Transverse colon (tissue), 4 donors: ENCODE measurements around the gene ASB1. TPM values are rescaled to one million over a fixed set of nuclear protein-coding genes. Genes with fewer than 3 reads are reported as not detected.

Source experiments
- DNase-seq: peaks from one replicate; pipeline ENCODE4 v3.0.0-alpha.2; 2019
- H3K27ac ChIP-seq, 4 donors: fragments of 200-600 bp; sonication (generic); 2 replicates each; pipeline ENCODE4 v1.5.1; 2016 to 2018; ENCODE audit warnings: inconsistent platforms in 4 of 4
- H3K27me3 ChIP-seq: fragments of 200-600 bp; sonication (generic); 2 replicates; pipeline ENCODE4 v1.5.1; 2017; ENCODE audit warnings: inconsistent platforms
- H3K36me3 ChIP-seq, 4 donors: fragments of 200-600 bp; sonication (generic); 2 replicates each; pipeline ENCODE4 v1.5.1; 2017 to 2019; ENCODE audit warnings: inconsistent platforms in 4 of 4
- H3K4me1 ChIP-seq, 4 donors: fragments of 200-600 bp; sonication (generic); 2 replicates each; pipeline ENCODE4 v1.5.1; 2017 to 2020; ENCODE audit warnings: inconsistent platforms in 4 of 4
- H3K4me3 ChIP-seq, 4 donors: fragments of 200-600 bp; sonication (generic); 1 replicate in 1 of 4; 2 replicates in 3 of 4; pipeline versions ENCODE4 v1.5.1 to v1.6.1; 2017 to 2019; ENCODE audit warnings: inconsistent platforms in 4 of 4
- H3K9me3 ChIP-seq, 2 donors: fragments of 200-600 bp; sonication (generic); 2 replicates each; pipeline ENCODE4 v1.5.1; 2017 to 2019; ENCODE audit warnings: inconsistent platforms in 2 of 2
- EP300 ChIP-seq: sonication (generic); formaldehyde crosslinking; IDR thresholded peaks from one replicate; pipeline ENCODE4 v1.6.1; 2017; ENCODE audit warnings: antibody characterized with exemption, low read depth
- POLR2A ChIP-seq: fragments of 450-650 bp; IDR thresholded peaks from one replicate; pipeline ENCODE4 v1.6.1; 2016; ENCODE audit warnings: antibody characterized with exemption, mild to moderate bottlenecking, moderate library complexity
- POLR2AphosphoS5 ChIP-seq, 3 donors: sonication (generic); formaldehyde crosslinking; IDR thresholded peaks; one replicate each; pipeline ENCODE4 v1.6.1; 2016; ENCODE audit warnings: antibody characterized with exemption in 3 of 3
- WGBS, 2 donors: methylation state at CpG; one replicate each; pipeline ENCODE4 v1.1.5; 2018; ENCODE audit warnings: low coverage in 1 of 2; 5-methylcytosine and 5-hydroxymethylcytosine counted together
- in situ Hi-C, 4 donors: fragments of 200-750 bp; cut with MboI; loops; one replicate each; pipeline versions ENCODE4 v1.15.0 to v1.15.1; 2017; ENCODE audit warnings: low sequenced_read_pairs in 3 of 4, low pct_ligation_motif_present in 1 of 4, low pct_unique_long_range_greater_than_20kb in 1 of 4
- intact Hi-C: fragments of 100-400 bp; cut with DNase I; formaldehyde crosslinking; loops from one replicate; pipeline ENCODE4 v1.15.1; 2023; ENCODE audit warnings: low total_unique reads
- total RNA-seq, 4 donors: library from RNA; depleted of rRNA; stranded (reverse); fragments of >200 nt; gene quantifications; one replicate each; pipeline ENCODE4 v1.1.0, GENCODE V29; 2016
- TF ChIP-seq, protein P1 (sequence below), 5 experiments: fragments of 200-600 bp in 3 of 5; fragments of 450-650 bp in 2 of 5; sonication (generic) in 3 of 5; IDR thresholded peaks; 1 replicate in 2 of 5; 2 replicates in 3 of 5; pipeline ENCODE4 v1.5.1; 2016 to 2017; ENCODE audit warnings: antibody characterized with exemption in 5 of 5, inconsistent platforms in 3 of 5, mild to moderate bottlenecking in 2 of 5, moderate library complexity in 1 of 5

Gene ASB1
- total RNA-seq, 4 donors from 2014 or later = 9.4 to 48.3 (median 17.2) TPM

DNA sequence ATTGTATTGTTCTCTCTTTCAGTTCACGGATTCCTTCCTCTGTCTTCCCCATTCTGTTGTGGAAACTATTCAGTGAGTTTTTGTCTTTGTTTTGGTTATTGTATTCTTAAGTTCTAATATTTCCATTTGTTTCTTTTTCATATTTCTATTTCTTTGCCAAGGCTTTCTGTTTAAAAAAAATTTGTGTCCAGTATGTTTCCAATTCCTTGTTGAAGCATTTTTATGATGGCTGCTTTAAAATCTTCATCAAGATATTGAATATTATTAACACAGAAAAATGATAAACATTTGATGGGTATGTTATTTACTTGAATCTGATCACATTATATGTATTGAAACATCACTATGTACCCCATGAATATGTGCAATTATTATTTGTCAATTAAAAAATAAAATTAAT is 42.4 kb downstream of the ASB1 start:
- Histone ChIP-seq H3K4me3 (no peak overlapping the region), H3K4me1 (no peaks in the 10 kb centered on the region), H3K9me3 (peaks cover 20 to 22% of the 10 kb centered on the region in 2 donors), H3K27ac (no peak overlapping the region), H3K27me3 (no peaks in the 10 kb centered on the region), H3K36me3 (no peaks in the 10 kb centered on the region)
- no peak for DNase-seq
- intact Hi-C loops = no loop called here
- TF ChIP-seq, protein P1, sequence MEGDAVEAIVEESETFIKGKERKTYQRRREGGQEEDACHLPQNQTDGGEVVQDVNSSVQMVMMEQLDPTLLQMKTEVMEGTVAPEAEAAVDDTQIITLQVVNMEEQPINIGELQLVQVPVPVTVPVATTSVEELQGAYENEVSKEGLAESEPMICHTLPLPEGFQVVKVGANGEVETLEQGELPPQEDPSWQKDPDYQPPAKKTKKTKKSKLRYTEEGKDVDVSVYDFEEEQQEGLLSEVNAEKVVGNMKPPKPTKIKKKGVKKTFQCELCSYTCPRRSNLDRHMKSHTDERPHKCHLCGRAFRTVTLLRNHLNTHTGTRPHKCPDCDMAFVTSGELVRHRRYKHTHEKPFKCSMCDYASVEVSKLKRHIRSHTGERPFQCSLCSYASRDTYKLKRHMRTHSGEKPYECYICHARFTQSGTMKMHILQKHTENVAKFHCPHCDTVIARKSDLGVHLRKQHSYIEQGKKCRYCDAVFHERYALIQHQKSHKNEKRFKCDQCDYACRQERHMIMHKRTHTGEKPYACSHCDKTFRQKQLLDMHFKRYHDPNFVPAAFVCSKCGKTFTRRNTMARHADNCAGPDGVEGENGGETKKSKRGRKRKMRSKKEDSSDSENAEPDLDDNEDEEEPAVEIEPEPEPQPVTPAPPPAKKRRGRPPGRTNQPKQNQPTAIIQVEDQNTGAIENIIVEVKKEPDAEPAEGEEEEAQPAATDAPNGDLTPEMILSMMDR (IDR thresholded peaks at IDR 0.05) = no peak
- TF ChIP-seq POLR2A (no peak), EP300 (no peak), POLR2AphosphoS5 (IDR thresholded peaks at IDR 0.05) (no peak)
- in situ Hi-C loops = no loop called here
- 89 to 100% methylated on average over 1 of the region's 1 CpG for WGBS, 2 donors

DNA sequence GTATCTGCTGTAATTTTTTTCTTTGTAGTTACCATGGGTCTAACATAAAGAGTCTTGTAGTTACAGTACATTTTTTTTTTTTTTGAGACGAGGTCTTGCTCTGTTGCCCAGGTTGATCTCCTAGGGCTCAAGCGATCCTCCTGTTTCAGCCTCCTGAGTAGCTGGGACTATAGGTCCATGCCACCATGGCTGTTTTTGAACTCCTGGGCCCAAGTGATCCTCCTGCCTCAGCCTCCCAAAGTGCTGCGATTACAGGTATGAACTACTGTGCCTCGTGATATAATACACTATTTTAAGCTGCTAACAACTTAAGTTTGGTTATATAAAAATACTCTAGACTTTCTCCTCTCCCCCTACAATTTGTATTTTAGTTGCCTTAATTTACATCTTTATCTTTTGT is 46.3 kb downstream of the ASB1 start:
- Histone ChIP-seq H3K9me3 (peaks cover 22 to 23% of the 10 kb centered on the region in 2 donors), H3K27ac (no peak overlapping the region), H3K27me3 (no peaks in the 10 kb centered on the region), H3K4me3 (no peak overlapping the region), H3K4me1 (no peaks in the 10 kb centered on the region), H3K36me3 (no peaks in the 10 kb centered on the region)
- in situ Hi-C loops (no loop called here), intact Hi-C loops (no loop called here)
- TF ChIP-seq POLR2AphosphoS5 (IDR thresholded peaks at IDR 0.05) (no peak), POLR2A (no peak), EP300 (no peak)
- TF ChIP-seq, protein P1 (IDR thresholded peaks at IDR 0.05) = no peak
- no peak for DNase-seq
- 91 to 96% methylated on average over 4 of the region's 4 CpGs for WGBS, 2 donors

DNA sequence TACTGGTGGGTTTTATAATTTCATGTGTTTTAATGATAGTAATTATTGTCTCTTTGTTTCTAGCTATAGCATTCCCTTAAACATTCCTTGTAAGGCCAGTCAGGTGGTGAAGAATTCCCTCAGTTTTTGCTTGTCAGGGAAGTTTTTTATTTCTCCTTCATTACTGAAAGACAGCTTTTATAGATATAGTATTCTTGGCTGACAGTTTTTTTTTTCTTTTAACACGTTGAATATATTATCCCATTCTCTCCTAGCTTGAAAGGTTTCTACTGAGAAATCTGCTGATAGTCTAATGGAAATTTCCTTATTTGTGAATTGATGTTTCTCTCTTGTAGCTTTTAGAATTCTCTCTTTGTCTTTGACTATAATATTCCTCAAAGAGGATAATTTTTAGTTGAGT is 46.8 kb downstream of the ASB1 start:
- no peak for DNase-seq
- Histone ChIP-seq H3K9me3 (peaks cover 22 to 28% of the 10 kb centered on the region in 2 donors), H3K4me3 (no peak overlapping the region), H3K27ac (no peak overlapping the region), H3K4me1 (no peaks in the 10 kb centered on the region), H3K27me3 (no peaks in the 10 kb centered on the region), H3K36me3 (no peaks in the 10 kb centered on the region)
- in situ Hi-C loops = no loop called here
- WGBS, 2 donors = 72 to 80% methylated on average over 1 of the region's 1 CpG
- intact Hi-C loops = no loop called here
- TF ChIP-seq EP300 = no peak
- TF ChIP-seq POLR2AphosphoS5 (IDR thresholded peaks at IDR 0.05) = no peak
- TF ChIP-seq POLR2A = no peak
- TF ChIP-seq, protein P1 (IDR thresholded peaks at IDR 0.05) = no peak

DNA sequence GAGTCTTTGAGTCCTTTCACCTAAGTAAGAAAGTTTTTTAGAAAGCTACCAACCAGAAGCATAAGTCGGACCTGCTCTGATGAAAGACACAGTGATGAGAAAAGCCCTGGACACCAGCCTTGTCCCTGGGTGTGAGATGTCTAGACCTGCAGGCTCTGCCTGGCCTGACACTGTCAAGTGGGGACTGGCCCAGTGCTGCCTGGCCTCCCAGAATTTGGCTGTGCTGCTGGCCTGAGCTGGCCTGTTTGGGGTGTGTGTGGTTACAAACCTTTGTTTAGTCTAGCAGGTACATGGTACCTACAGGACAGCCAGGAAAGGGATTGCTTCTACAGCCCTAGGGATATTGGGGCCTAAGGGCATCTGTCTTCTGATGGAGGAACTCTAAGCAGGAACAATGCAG is 48.3 kb downstream of the ASB1 start:
- no peak for TF ChIP-seq EP300
- TF ChIP-seq POLR2AphosphoS5 (IDR thresholded peaks at IDR 0.05) = no peak
- TF ChIP-seq POLR2A = no peak
- TF ChIP-seq, protein P1 (IDR thresholded peaks at IDR 0.05) = no peak
- no peaks in the 10 kb centered on the region for H3K4me1 ChIP-seq
- in situ Hi-C loops = no loop called here
- H3K4me3 ChIP-seq = no peak overlapping the region
- H3K9me3 ChIP-seq = peaks cover 22 to 34% of the 10 kb centered on the region in 2 donors
- no peak overlapping the region for H3K27ac ChIP-seq
- 81% methylated on average over 1 of the region's 1 CpG; no CpG with 5 or more reads in 1 of the 2 donors for WGBS, 2 donors
- H3K27me3 ChIP-seq = no peaks in the 10 kb centered on the region
- H3K36me3 ChIP-seq = no peaks in the 10 kb centered on the region
- intact Hi-C loops = no loop called here
- DNase-seq = no peak
